Ramos (cell line): ENCODE results near the gene GPC5.
"Not testable (repeated sequence)": the region's sequence is repeated elsewhere in the genome, so short reads cannot be mapped to it uniquely, and the experiment has no call there.

ENCODE experiments used
- in situ Hi-C: fragments of 300-500 bp; cut with MboI; formaldehyde crosslinking; loops from one replicate; pipeline ENCODE4 v1.14.3; 2022; ENCODE audit warnings: low sequenced_read_pairs; ENCODE audit not compliant: unreplicated experiment

GPC5 gene

GRCh38 chr13:91630946-91631345, 232.5 kb downstream of the GPC5 start:
- in situ Hi-C loops, result no loop called here

- in situ Hi-C loops, result no loop called here
Observed at GRCh38 chr13:91632086-91632485, 233.7 kb downstream of the GPC5 start.

GRCh38 chr13:91639330-91639729, 240.9 kb downstream of the GPC5 start:
- in situ Hi-C loops, result no loop called here

- in situ Hi-C loops, result no loop called here
Observed at GRCh38 chr13:91643394-91643793, 245.0 kb downstream of the GPC5 start.

- in situ Hi-C loops, result no loop called here
Observed at GRCh38 chr13:91644806-91645205, 246.4 kb downstream of the GPC5 start.

- in situ Hi-C loops, result no loop called here
Observed at GRCh38 chr13:91647361-91647990, 249.1 kb downstream of the GPC5 start.

- in situ Hi-C loops, result no loop called here
Observed at GRCh38 chr13:91648012-91648411, 249.6 kb downstream of the GPC5 start.

- in situ Hi-C loops, result no loop called here
Observed at GRCh38 chr13:91649456-91649855, 251.0 kb downstream of the GPC5 start.

- in situ Hi-C loops, result no loop called here
Observed at GRCh38 chr13:91652404-91653301, 254.2 kb downstream of the GPC5 start.

GRCh38 chr13:91655731-91656130, 257.3 kb downstream of the GPC5 start:
- in situ Hi-C loops, result no loop called here

GRCh38 chr13:91657283-91657682, 258.9 kb downstream of the GPC5 start:
- in situ Hi-C loops, result no loop called here

- in situ Hi-C loops, result no loop called here
Observed at GRCh38 chr13:91659256-91660075, 261.0 kb downstream of the GPC5 start.

GRCh38 chr13:91660076-91660415, 261.6 kb downstream of the GPC5 start:
- in situ Hi-C loops, result no loop called here

- in situ Hi-C loops, result no loop called here
Observed at GRCh38 chr13:91661692-91662490, 263.5 kb downstream of the GPC5 start.

GRCh38 chr13:91664039-91664438, 265.6 kb downstream of the GPC5 start:
- in situ Hi-C loops, result no loop called here

- in situ Hi-C loops, result no loop called here
Observed at GRCh38 chr13:91667486-91667885, 269.1 kb downstream of the GPC5 start.

GRCh38 chr13:91668866-91669495, 270.6 kb downstream of the GPC5 start:
- in situ Hi-C loops, result no loop called here

- in situ Hi-C loops, result not testable (repeated sequence)
Observed at GRCh38 chr13:91674347-91674746, 275.9 kb downstream of the GPC5 start.

- in situ Hi-C loops, result no loop called here
Observed at GRCh38 chr13:91684746-91685145, 286.3 kb downstream of the GPC5 start.

- in situ Hi-C loops, result no loop called here
Observed at GRCh38 chr13:91690944-91691343, 292.5 kb downstream of the GPC5 start.
